Kidney (tissue), 14 donors: Measurements from ENCODE around the gene IL17RE. TPM values are rescaled to one million over a fixed set of nuclear protein-coding genes. Genes with fewer than 3 reads are reported as not detected.

Source experiments
- DNase-seq, 5 donors: peaks; one replicate each; pipeline ENCODE4 v3.0.0-alpha.2; 2013 to 2020
- FAIRE-seq: peaks from 2 replicates; lab custom pipeline; 2012; peaks lifted over from hg19 to GRCh38; lab: Jason Lieb, UNC
- H3K27ac ChIP-seq, 2 donors: one replicate each; pipeline ENCODE4 v1.7.0; 2013; ENCODE audit warnings: low read depth in 2 of 2, low read length in 2 of 2, inconsistent platforms in 1 of 2
- H3K27me3 ChIP-seq: one replicate; pipeline ENCODE4 v1.7.1; 2013; ENCODE audit warnings: low read length, inconsistent platforms; ENCODE audit not compliant: control insufficient read depth, insufficient read depth
- H3K36me3 ChIP-seq, 3 donors: one replicate each; pipeline versions ENCODE4 v1.7.0 to v1.7.1; 2013; ENCODE audit warnings: low read length in 3 of 3, control low read depth in 1 of 3, inconsistent platforms in 1 of 3; ENCODE audit not compliant: insufficient read depth in 3 of 3, control insufficient read depth in 2 of 3
- H3K4me1 ChIP-seq, 3 donors: one replicate each; pipeline versions ENCODE4 v1.7.0 to v1.7.1; 2013; ENCODE audit warnings: low read length in 3 of 3, inconsistent platforms in 1 of 3, low read depth in 1 of 3; ENCODE audit not compliant: control insufficient read depth in 2 of 3, insufficient read depth in 2 of 3
- H3K4me3 ChIP-seq, 3 donors: one replicate each; pipeline versions ENCODE4 v1.7.0 to v1.8.1; 2013; ENCODE audit warnings: low read length in 3 of 3, control low read depth in 1 of 3, inconsistent platforms in 1 of 3
- H3K9ac ChIP-seq, 3 donors: one replicate each; pipeline versions ENCODE4 v1.7.0 to v1.7.1; 2013; ENCODE audit warnings: low read length in 3 of 3, control low read depth in 1 of 3, inconsistent platforms in 1 of 3
- H3K9me3 ChIP-seq, 3 donors: one replicate each; pipeline versions ENCODE4 v1.7.0 to v1.7.1; 2013; ENCODE audit warnings: low read length in 3 of 3, control low read depth in 1 of 3, inconsistent platforms in 1 of 3; ENCODE audit not compliant: control insufficient read depth in 2 of 3, insufficient read depth in 1 of 3
- intact Hi-C: fragments of 100-400 bp; cut with DNase I; formaldehyde crosslinking; loops from one replicate; pipeline ENCODE4 v1.11.1; 2022
- polyA plus RNA-seq: library from polyadenylated mRNA; stranded (reverse); fragments of 350-450 nt; fragmentation: Illumina TruSeq; extraction: RNeasy Lipid Tissue Mini Kit (QIAGEN cat#74804); gene quantifications from one replicate; pipeline ENCODE4 v1.2.3, GENCODE V29; 2014; ENCODE audit warnings: low read depth, low replicate concordance; ENCODE audit not compliant: insufficient read depth
- total RNA-seq: library from RNA; stranded (reverse); fragmentation: NEBNext Ultra II Directional; extraction: Animal tissue kit (Norgen Biotek cat#: 25700); gene quantifications from one replicate; pipeline ENCODE4 v1.2.1, GENCODE V29; 2021
- TF ChIP-seq, protein P1 (sequence below): IDR thresholded peaks from 3 replicates; pipeline ENCODE4 v1.5.1; 2012; ENCODE audit warnings: mild to moderate bottlenecking, moderate library complexity, borderline replicate concordance; ENCODE audit not compliant: insufficient read depth; ENCODE audit errors: extremely low read depth
- donor health status: control.
- donor health status: control.
- donor health status: control.
- donor health status: control.
- donor health status: control.
- donor health status: DM: yes; HTN: yes; CAD: no.
- donor health status: Normal renal cell carcinoma (clear cell type).

Gene IL17RE
- total and polyA plus RNA-seq, 2 donors from 2014 or later = 7.5 to 8.5 TPM

DNA sequence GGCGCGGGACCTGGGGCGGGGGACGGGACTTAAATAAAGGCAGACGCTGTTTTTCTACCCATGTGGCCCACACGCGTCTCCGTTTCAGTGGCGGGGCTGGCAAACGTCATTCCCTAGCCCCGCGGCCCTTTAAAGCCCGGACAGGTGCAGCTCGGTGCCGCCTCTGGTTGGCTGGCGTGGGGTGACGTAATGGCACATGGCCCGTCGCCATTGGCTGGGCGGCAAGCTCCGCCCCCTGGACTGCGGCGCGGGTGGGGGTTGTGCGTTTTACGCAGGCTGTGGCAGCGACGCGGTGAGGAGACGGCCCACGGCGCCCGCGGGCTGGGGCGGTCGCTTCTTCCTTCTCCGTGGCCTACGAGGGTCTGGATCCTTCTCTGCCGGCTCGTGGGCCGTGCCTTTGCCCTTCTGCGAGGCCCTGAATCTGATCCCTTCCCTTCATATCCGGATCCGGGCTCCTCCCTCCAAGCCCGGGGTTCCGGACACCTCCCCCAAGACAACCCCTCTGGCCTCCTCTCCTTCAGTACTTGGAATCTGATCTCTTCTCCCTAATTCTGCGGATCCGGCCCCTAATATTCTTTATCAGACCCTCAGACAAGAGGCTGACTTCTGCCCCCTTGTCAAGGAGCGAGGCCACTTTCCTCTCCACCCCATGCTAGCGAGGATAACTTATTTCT lies 31.1 kb downstream of the IL17RE start, which contains the start of gene CRELD1:
Gene CRELD1 (plus strand): TSS at position 274 of the 674 bp plus-strand sequence. CDS start 605 bp downstream, outside the sequence.
- FAIRE-seq = peak; percentile 8
- Histone ChIP-seq H3K27me3 (no peaks in the 10 kb centered on the region), H3K4me1 (peaks cover 0 to 12% (median 0%) of the 10 kb centered on the region in 3 donors), H3K27ac (peak within 1 kb of the TSS; percentile 94), H3K9me3 (no peaks in the 10 kb centered on the region), H3K9ac (peak within 1 kb of the TSS; percentile 56 to 95 (median 91)), H3K4me3 (peak within 1 kb of the TSS; percentile 70 to 89 (median 84)), H3K36me3 (peaks cover 0 to 16% (median 3%) of the 10 kb centered on the region in 3 donors)
- peak; percentile 95 to 98 (median 97) for DNase-seq
- intact Hi-C loops = no loop called here
- TF ChIP-seq, protein P1, sequence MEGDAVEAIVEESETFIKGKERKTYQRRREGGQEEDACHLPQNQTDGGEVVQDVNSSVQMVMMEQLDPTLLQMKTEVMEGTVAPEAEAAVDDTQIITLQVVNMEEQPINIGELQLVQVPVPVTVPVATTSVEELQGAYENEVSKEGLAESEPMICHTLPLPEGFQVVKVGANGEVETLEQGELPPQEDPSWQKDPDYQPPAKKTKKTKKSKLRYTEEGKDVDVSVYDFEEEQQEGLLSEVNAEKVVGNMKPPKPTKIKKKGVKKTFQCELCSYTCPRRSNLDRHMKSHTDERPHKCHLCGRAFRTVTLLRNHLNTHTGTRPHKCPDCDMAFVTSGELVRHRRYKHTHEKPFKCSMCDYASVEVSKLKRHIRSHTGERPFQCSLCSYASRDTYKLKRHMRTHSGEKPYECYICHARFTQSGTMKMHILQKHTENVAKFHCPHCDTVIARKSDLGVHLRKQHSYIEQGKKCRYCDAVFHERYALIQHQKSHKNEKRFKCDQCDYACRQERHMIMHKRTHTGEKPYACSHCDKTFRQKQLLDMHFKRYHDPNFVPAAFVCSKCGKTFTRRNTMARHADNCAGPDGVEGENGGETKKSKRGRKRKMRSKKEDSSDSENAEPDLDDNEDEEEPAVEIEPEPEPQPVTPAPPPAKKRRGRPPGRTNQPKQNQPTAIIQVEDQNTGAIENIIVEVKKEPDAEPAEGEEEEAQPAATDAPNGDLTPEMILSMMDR = no peak

DNA sequence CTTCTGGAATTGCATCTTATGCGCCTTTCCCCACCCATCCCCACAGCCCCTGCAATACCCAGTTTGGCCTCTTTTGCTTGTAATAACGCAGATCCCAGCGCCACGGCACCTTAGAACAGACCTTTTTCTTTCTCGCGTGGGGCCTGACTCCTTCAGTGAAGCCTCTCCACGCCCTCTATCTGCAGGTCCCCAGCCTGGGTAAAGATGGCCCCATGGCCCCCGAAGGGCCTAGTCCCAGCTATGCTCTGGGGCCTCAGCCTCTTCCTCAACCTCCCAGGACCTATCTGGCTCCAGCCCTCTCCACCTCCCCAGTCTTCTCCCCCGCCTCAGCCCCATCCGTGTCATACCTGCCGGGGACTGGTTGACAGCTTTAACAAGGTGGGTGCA lies 31.6 kb downstream of the IL17RE start:
- H3K9ac ChIP-seq = peak overlapping the region; percentile 56 to 95 (median 91)
- H3K4me1 ChIP-seq = peaks cover 0 to 12% (median 0%) of the 10 kb centered on the region in 3 donors
- peaks cover 0 to 16% (median 3%) of the 10 kb centered on the region in 3 donors for H3K36me3 ChIP-seq
- peak overlapping the region in 1 of 2 donors; percentile 94 for H3K27ac ChIP-seq
- FAIRE-seq = no peak
- no peaks in the 10 kb centered on the region for H3K9me3 ChIP-seq
- H3K4me3 ChIP-seq = peak overlapping the region; percentile 67 to 89 (median 84)
- no peaks in the 10 kb centered on the region for H3K27me3 ChIP-seq
- intact Hi-C loops = no loop called here
- DNase-seq = peak in 1 of 5 donors; percentile 71
- TF ChIP-seq, protein P1 = peak; percentile 2

DNA sequence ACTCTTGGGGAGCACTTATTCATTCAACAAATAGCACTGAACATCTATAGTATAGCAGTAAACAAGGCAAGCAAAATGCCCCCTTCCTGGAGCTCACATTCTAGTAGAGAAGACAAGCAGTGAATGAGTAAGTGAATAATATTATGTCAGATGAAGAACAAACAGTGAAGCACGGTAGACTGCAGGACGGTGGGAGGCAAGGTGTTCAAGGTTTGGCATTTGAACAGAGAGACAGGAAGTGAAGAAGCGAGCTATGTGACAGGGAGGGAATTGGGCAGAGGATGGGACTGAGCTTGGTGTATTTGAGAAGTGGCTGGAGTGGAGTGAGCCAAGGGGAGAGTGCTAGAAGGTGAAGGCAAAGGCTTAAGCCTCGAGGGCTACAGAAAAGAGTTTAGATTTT lies 32.3 kb downstream of the IL17RE start:
- DNase-seq (no peak), FAIRE-seq (no peak)
- Histone ChIP-seq H3K27me3 (no peaks in the 10 kb centered on the region), H3K4me3 (peak overlapping the region in 2 of 3 donors; percentile 18 to 89), H3K9me3 (no peaks in the 10 kb centered on the region), H3K27ac (no peak overlapping the region), H3K4me1 (peaks cover 0 to 12% (median 0%) of the 10 kb centered on the region in 3 donors), H3K36me3 (peaks cover 0 to 16% (median 3%) of the 10 kb centered on the region in 3 donors), H3K9ac (peak overlapping the region in 1 of 3 donors; percentile 3)
- TF ChIP-seq, protein P1 = no peak
- intact Hi-C loops = no loop called here
